ENCODE results near the gene CYP27B1. TPM values are rescaled to one million over a fixed set of nuclear protein-coding genes. Genes with fewer than 3 reads are reported as not detected.

The CYP27B1 gene
- total and polyA plus RNA-seq, 2 donors (not counting 3 experiments of a cell fraction or from before 2014, with no cell fraction given), result 0.62 to 2.7 TPM

- peak within 1 kb of the TSS; percentile 88 for H3K9ac ChIP-seq (replicated peaks; ENCODE audit: extremely low read depth, insufficient read depth, low read length)
- peak within 1 kb of the TSS; percentile 44 for H2AFZ ChIP-seq (ENCODE audit: low read depth, low read length)
- H3K36me3 ChIP-seq (ENCODE audit: control insufficient read depth in 2 of 2, extremely low read depth in 1 of 2, insufficient read depth in 2 of 2, low read length in 2 of 2), result peaks cover 4 to 14% of the 10 kb centered on the region in 2 experiments
- H3K4me1 ChIP-seq (ENCODE audit: control insufficient read depth, extremely low read depth, insufficient read depth, low read length), result peaks cover 10% of the 10 kb centered on the region
- TF ChIP-seq MYC (IDR thresholded peaks at IDR 0.05; ENCODE audit: low read depth, low read length) (no peak), GATA2 (IDR thresholded peaks at IDR 0.05; ENCODE audit: insufficient read depth, insufficient read length, low read depth, low read length) (no peak), MAX (IDR thresholded peaks at IDR 0.05; ENCODE audit: insufficient read depth, insufficient read length) (no peak), POLR2A (IDR thresholded peaks at IDR 0.05; ENCODE audit: low read depth, low read length) (peak; percentile 48), FOS (IDR thresholded peaks at IDR 0.05; ENCODE audit: borderline replicate concordance, insufficient read depth, low read length) (no peak), JUN (IDR thresholded peaks at IDR 0.05; ENCODE audit: borderline replicate concordance, insufficient read depth, insufficient read length, low read depth) (peak; percentile 70), CTCF (IDR thresholded peaks at IDR 0.05; ENCODE audit: extremely low read depth in 1 of 2, insufficient read depth in 1 of 2, low read depth in 1 of 2, low read length in 2 of 2) (no peak), POLR2AphosphoS5 (IDR thresholded peaks at IDR 0.05; ENCODE audit: insufficient read depth, low read depth, low read length) (peak; percentile 67), EZH2 (IDR thresholded peaks at IDR 0.05; ENCODE audit: borderline replicate concordance, low read depth, low read length, severe bottlenecking) (no peak)
- POLR2A ChIA-PET, result interaction anchor here (0.5 to 1.2 kb wide), 3 partner anchors 27 to 198 kb away, joined by 3 to 8 read pairs (median 4); partner anchors contain the start of genes EEF1AKMT3 and METTL1
- dilution Hi-C loops (cut with MboI; ENCODE audit: extremely low pct_ligation_motif_present, low sequenced_read_pairs), result no loop called here
- CTCF ChIA-PET, result interaction anchor here (1.3 to 2.6 kb wide), 5 partner anchors 9 to 19 kb away, joined by 5 to 20 read pairs (median 5); no protein-coding TSS in a partner anchor
- H4K20me1 ChIP-seq (replicated peaks; ENCODE audit: control insufficient read depth, extremely low read depth, insufficient read depth, low read length), result no peaks in the 10 kb centered on the region
- no peaks in the 10 kb centered on the region for H3K9me3 ChIP-seq (replicated peaks; ENCODE audit: control insufficient read depth, insufficient read depth, low read length)
- H3K4me2 ChIP-seq (ENCODE audit: insufficient read depth, low read length), result peak within 1 kb of the TSS; percentile 76
- DNase-seq (ENCODE audit: low read depth, low spot score) (peak; percentile 97), FAIRE-seq (peak; percentile 99)
- H3K27ac ChIP-seq (ENCODE audit: insufficient read depth, low read depth, low read length), result peak within 1 kb of the TSS; percentile 68
- no peaks in the 10 kb centered on the region for H3K9me1 ChIP-seq (replicated peaks; ENCODE audit: control insufficient read depth, extremely low read depth, insufficient read depth, low read length)
- intact Hi-C loops (cut with micrococcal nuclease), result no loop called here
- no TSS peak for BruUV-seq (replicated peaks)
- no peaks in the 10 kb centered on the region for H3K79me2 ChIP-seq (ENCODE audit: control insufficient read depth, insufficient read depth, low read length)
- H3K4me3 ChIP-seq (replicated peaks in 1 of 3; ENCODE audit: insufficient read depth in 1 of 3, low read depth in 1 of 3, low read length in 3 of 3), result peak within 1 kb of the TSS; percentile 44 to 88 (median 75)
- peaks cover 14 to 16% of the 10 kb centered on the region in 2 experiments for H3K27me3 ChIP-seq (ENCODE audit: control insufficient read depth in 2 of 2, insufficient read depth in 2 of 2, low read length in 2 of 2)
These were observed 21.9 kb downstream of the CYP27B1 start, which contains the start of gene TSPAN31 for GRCh38 chr12:57744777-57745484. TSS of gene TSPAN31 (plus strand) at chr12:57745039. CDS start at chr12:57745155, 116 bp downstream.

Data from endothelial cell of umbilical vein (primary cell).